ENCODE results near the gene RIMOC1. TPM values are rescaled to one million over a fixed set of nuclear protein-coding genes. Genes with fewer than 3 reads are reported as not detected.

RIMOC1 gene
- total and polyA plus RNA-seq, 10 of the 15 experiments (the other 5 are each of a cell fraction or from before 2014, with no cell fraction given): 3.9 to 33.1 (median 16.0) TPM

DNA sequence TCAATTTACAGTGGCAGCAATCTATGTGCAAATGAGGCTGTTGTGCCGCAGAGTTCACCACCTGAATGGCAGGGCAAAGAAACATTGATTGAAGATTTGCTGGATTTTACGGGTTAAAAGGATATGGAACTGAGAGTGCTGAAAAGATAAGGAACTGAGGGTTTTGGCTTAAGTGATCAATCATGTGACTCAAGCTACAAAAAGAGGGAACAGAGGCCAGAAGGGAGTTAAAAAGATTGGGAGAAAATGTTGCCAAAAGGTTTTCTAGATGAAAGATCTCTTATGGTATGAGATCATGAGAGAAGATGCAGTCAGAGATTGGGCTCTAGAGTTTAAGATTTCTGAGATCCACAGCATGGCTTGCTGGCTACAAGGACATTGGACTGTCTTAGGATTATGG is 7.9 kb upstream of the RIMOC1 start:
- FAIRE-seq: no peak
- no peak for ATAC-seq
- Histone ChIP-seq H3K4me1 (ENCODE audit: control insufficient read depth, insufficient read depth, low read length) (0 out of 2 replicates have a peak, but pooled peaks cover 6% of the 10 kb centered on the region), H3K79me2 (ENCODE audit: control insufficient read depth, insufficient read depth, low read length) (no peaks in the 10 kb centered on the region), H3K27me3 (replicated peaks in 1 of 2; ENCODE audit: control insufficient read depth in 2 of 2, insufficient read depth in 2 of 2, low read length in 1 of 2) (no peaks in the 10 kb centered on the region), H3K4me3 (no peak overlapping the region), H3K27ac (ENCODE audit: control insufficient read depth, insufficient read depth) (no peak overlapping the region), H4K20me1 (ENCODE audit: control insufficient read depth, insufficient read depth) (no peaks in the 10 kb centered on the region), H3K9me3 (replicated peaks; ENCODE audit: control insufficient read depth, insufficient read depth, low read length) (no peaks in the 10 kb centered on the region; the same call in 2 of the 3 replicates), H3K4me2 (ENCODE audit: control insufficient read depth, insufficient read depth) (no peak overlapping the region), H3K36me3 (ENCODE audit: control insufficient read depth in 2 of 2, insufficient read depth in 2 of 2, low read length in 1 of 2) (no peaks in the 10 kb centered on the region), H2AFZ (ENCODE audit: control insufficient read depth, low read depth, low read length) (no peak overlapping the region), H3K9ac (ENCODE audit: control insufficient read depth, insufficient read depth, low read length) (no peak overlapping the region)
- ChIA-PET POLR2A (no interaction called here), SMC1A (ENCODE audit: uncharacterized antibody, unreplicated experiment) (no interaction called here), CTCF (no interaction called here), RAD21 (ENCODE audit: unreplicated experiment) (interaction anchor here (1.2 kb wide), 1 partner anchor 161 kb away, joined by 4 read pairs; no protein-coding TSS in a partner anchor)
- intact Hi-C loops (cut with micrococcal nuclease; ENCODE audit: unreplicated experiment): no loop called here
- in situ Hi-C loops (cut with MboI): no loop called here
- TF ChIP-seq MLLT1 (IDR thresholded peaks at IDR 0.05) (no peak), BMI1 (IDR thresholded peaks at IDR 0.05; ENCODE audit: borderline replicate concordance) (no peak), TARDBP (IDR thresholded peaks at IDR 0.05; ENCODE audit: borderline replicate concordance) (no peak), HDAC2 (IDR thresholded peaks at IDR 0.05) (no peak), NR2F1 (conservative IDR thresholded peaks at IDR 0.05) (no peak), HCFC1 (IDR thresholded peaks at IDR 0.05; ENCODE audit: low read length) (no peak), CBX3 (IDR thresholded peaks at IDR 0.05; ENCODE audit: borderline replicate concordance, low read depth) (no peak), RB1 (IDR thresholded peaks at IDR 0.05; ENCODE audit: borderline replicate concordance) (no peak), MEF2B (IDR thresholded peaks at IDR 0.05; ENCODE audit: partially characterized antibody, poor library complexity, severe bottlenecking) (no peak), KDM1A (IDR thresholded peaks at IDR 0.05; ENCODE audit: borderline replicate concordance) (no peak)
- TF ChIP-seq, protein P1, sequence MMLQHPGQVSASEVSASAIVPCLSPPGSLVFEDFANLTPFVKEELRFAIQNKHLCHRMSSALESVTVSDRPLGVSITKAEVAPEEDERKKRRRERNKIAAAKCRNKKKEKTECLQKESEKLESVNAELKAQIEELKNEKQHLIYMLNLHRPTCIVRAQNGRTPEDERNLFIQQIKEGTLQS (IDR thresholded peaks at IDR 0.05; ENCODE audit: borderline replicate concordance, extremely low read depth, low read depth, low read length): no peak
- TF ChIP-seq, protein P2, sequence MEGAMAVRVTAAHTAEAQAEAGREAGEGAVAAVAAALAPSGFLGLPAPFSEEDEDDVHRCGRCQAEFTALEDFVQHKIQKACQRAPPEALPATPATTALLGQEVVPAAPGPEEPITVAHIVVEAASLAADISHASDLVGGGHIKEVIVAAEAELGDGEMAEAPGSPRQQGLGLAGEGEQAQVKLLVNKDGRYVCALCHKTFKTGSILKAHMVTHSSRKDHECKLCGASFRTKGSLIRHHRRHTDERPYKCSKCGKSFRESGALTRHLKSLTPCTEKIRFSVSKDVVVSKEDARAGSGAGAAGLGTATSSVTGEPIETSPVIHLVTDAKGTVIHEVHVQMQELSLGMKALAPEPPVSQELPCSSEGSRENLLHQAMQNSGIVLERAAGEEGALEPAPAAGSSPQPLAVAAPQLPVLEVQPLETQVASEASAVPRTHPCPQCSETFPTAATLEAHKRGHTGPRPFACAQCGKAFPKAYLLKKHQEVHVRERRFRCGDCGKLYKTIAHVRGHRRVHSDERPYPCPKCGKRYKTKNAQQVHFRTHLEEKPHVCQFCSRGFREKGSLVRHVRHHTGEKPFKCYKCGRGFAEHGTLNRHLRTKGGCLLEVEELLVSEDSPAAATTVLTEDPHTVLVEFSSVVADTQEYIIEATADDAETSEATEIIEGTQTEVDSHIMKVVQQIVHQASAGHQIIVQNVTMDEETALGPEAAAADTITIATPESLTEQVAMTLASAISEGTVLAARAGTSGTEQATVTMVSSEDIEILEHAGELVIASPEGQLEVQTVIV (IDR thresholded peaks at IDR 0.05; ENCODE audit: borderline replicate concordance, partially characterized antibody): no peak
- BruUV-seq (replicated peaks): no TSS peak
- no peak for DNase-seq (ENCODE audit: low read depth, low spot score)
- 25% methylated on average over 2 of the region's 2 CpGs for WGBS (ENCODE audit: insufficient coverage, insufficient replicate concordance, low lambda C conversion rate, missing lambda C conversion rate)
